PC-3 (cell line): ENCODE measurements around the gene C16orf95. TPM values are rescaled to one million over a fixed set of nuclear protein-coding genes. Genes with fewer than 3 reads are reported as not detected.

Experiments
- ATAC-seq: fragments of 200-7000 bp; cut with Tn5 transposase; 2 replicates; pipeline ENCODE4 v1.9.1; 2020; ENCODE audit warnings: mild to moderate bottlenecking, moderate library complexity
- BruUV-seq: library from RNA; stranded (reverse); fragments of 400-500 nt; replicated peaks from 2 replicates; lab custom pipeline; 2021; lab: Mats Ljungman, UMichigan
- CTCF ChIA-PET: fragments of 300-600 bp; sonication (Branson Sonifier 250); formaldehyde crosslinking; loops from one replicate; lab custom pipeline; 2022; ENCODE audit warnings: antibody characterized with exemption; lab: Charles Lee
- POLR2A ChIA-PET: fragments of 300-600 bp; sonication (Branson Sonifier 250); formaldehyde crosslinking; loops from one replicate; lab custom pipeline; 2022; ENCODE audit warnings: antibody characterized with exemption; ENCODE audit not compliant: unreplicated experiment; lab: Charles Lee
- DNase-seq: peaks from one replicate; pipeline ENCODE4 v3.0.0-alpha.2; 2015
- H2AFZ ChIP-seq: fragments of 300-600 bp; sonication (generic); 2 replicates; pipeline ENCODE4 v1.6.0; 2016; ENCODE audit warnings: antibody characterized with exemption, low read length
- H3F3A ChIP-seq: fragments of 300-600 bp; sonication (generic); one replicate; pipeline ENCODE4 v1.6.0; 2017; ENCODE audit warnings: antibody characterized with exemption, low read length, control low read depth, mild to moderate bottlenecking; ENCODE audit not compliant: unreplicated experiment
- H3K27ac ChIP-seq: fragments of 300-600 bp; sonication (generic); 2 replicates; pipeline ENCODE4 v1.5.1; 2016; ENCODE audit warnings: mild to moderate bottlenecking, low read length
- H3K27me3 ChIP-seq: fragments of 300-600 bp; sonication (generic); 2 replicates; pipeline ENCODE4 v1.6.1; 2016; ENCODE audit warnings: low read length, mixed read lengths
- H3K36me3 ChIP-seq: fragments of 300-600 bp; sonication (generic); 2 replicates; pipeline ENCODE4 v1.6.1; 2016; ENCODE audit warnings: low read depth, mixed run types, low read length, mixed read lengths
- H3K4me1 ChIP-seq: fragments of 300-600 bp; sonication (generic); 2 replicates; pipeline ENCODE4 v1.5.1; 2016; ENCODE audit warnings: low read length; ENCODE audit not compliant: insufficient read depth
- H3K4me2 ChIP-seq: fragments of 300-600 bp; sonication (generic); 2 replicates; pipeline ENCODE4 v1.6.0; 2016; ENCODE audit warnings: low read length
- H3K4me3 ChIP-seq: fragments of 300-600 bp; sonication (generic); 2 replicates; pipeline ENCODE4 v1.5.1; 2016; ENCODE audit warnings: mild to moderate bottlenecking, low read length, mixed read lengths
- H3K79me2 ChIP-seq: fragments of 300-600 bp; sonication (generic); 2 replicates; pipeline ENCODE4 v1.6.1; 2017; ENCODE audit warnings: low read length, mixed read lengths
- H3K9ac ChIP-seq: fragments of 300-600 bp; sonication (generic); 2 replicates; pipeline ENCODE4 v1.6.0; 2016; ENCODE audit warnings: mild to moderate bottlenecking, low read length
- H3K9me2 ChIP-seq: fragments of 300-600 bp; sonication (generic); replicated peaks from 2 replicates; pipeline ENCODE4 v1.6.1; 2016; ENCODE audit warnings: mixed run types, low read length, mixed read lengths
- H3K9me3 ChIP-seq: fragments of 300-600 bp; sonication (generic); 2 replicates; pipeline ENCODE4 v1.6.1; 2016; ENCODE audit warnings: low read length, mixed read lengths
- H4K20me1 ChIP-seq: fragments of 300-600 bp; sonication (generic); 2 replicates; pipeline ENCODE4 v1.6.1; 2016; ENCODE audit warnings: low read length, mixed read lengths
- EZH2 ChIP-seq: fragments of 300-600 bp; sonication (generic); IDR thresholded peaks from one replicate; pipeline ENCODE4 v1.6.1; 2017; ENCODE audit warnings: antibody characterized with exemption, mild to moderate bottlenecking, low read length; ENCODE audit not compliant: unreplicated experiment
- EZH2phosphoT487 ChIP-seq: fragments of 300-600 bp; sonication (generic); IDR thresholded peaks from 2 replicates; pipeline ENCODE4 v1.6.1; 2018; ENCODE audit warnings: mild to moderate bottlenecking, antibody characterized with exemption, low read length, borderline replicate concordance
- intact Hi-C: fragments of 100-400 bp; cut with micrococcal nuclease; formaldehyde crosslinking; loops from 2 replicates; pipeline ENCODE4 v1.9.0; 2023
- total RNA-seq: library from RNA; depleted of rRNA; stranded (reverse); fragments of >200 nt; gene quantifications from 2 replicates; pipeline ENCODE4 v1.2.3, GENCODE V29; 2014
- TF ChIP-seq, protein P1 (sequence below): fragments of 300-600 bp; sonication (generic); conservative IDR thresholded peaks from 2 replicates; pipeline ENCODE4 v1.5.1; 2017; ENCODE audit warnings: antibody characterized with exemption, low read depth, mild to moderate bottlenecking, low read length

C16orf95 gene
- total RNA-seq, 1 experiment from 2014 or later, result 2.4 TPM

DNA sequence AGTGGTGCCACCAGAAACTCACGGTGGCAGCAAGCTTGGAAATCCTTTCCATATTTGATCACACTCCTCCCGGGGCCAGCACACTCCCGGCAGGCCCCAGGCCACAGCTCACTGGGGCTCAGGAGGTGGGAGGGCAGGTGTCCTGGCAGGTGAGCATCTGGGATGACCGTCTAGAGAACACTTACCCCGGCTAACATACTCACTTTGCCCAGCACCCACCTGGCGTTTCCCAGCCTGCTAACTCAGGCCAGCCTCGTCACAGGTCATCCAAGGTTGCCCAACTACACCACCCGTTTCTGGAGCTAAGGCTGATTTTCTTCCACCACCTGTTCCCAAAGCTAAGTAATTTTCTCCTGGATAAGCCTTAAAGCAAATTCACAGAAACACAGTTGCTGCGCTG, 41.5 kb upstream of the C16orf95 start:
- intact Hi-C loops, result no loop called here
- Histone ChIP-seq H3F3A (no peaks in the 10 kb centered on the region), H3K4me3 (no peak overlapping the region), H3K9me2 (no peaks in the 10 kb centered on the region), H3K4me1 (no peaks in the 10 kb centered on the region), H3K4me2 (no peak overlapping the region), H3K27me3 (no peaks in the 10 kb centered on the region), H3K36me3 (no peaks in the 10 kb centered on the region; the same call in 1 of the 2 replicates), H3K9me3 (no peaks in the 10 kb centered on the region), H4K20me1 (no peaks in the 10 kb centered on the region), H3K79me2 (no peaks in the 10 kb centered on the region), H3K9ac (no peak overlapping the region), H3K27ac (no peak overlapping the region), H2AFZ (no peak overlapping the region)
- TF ChIP-seq, protein P1, sequence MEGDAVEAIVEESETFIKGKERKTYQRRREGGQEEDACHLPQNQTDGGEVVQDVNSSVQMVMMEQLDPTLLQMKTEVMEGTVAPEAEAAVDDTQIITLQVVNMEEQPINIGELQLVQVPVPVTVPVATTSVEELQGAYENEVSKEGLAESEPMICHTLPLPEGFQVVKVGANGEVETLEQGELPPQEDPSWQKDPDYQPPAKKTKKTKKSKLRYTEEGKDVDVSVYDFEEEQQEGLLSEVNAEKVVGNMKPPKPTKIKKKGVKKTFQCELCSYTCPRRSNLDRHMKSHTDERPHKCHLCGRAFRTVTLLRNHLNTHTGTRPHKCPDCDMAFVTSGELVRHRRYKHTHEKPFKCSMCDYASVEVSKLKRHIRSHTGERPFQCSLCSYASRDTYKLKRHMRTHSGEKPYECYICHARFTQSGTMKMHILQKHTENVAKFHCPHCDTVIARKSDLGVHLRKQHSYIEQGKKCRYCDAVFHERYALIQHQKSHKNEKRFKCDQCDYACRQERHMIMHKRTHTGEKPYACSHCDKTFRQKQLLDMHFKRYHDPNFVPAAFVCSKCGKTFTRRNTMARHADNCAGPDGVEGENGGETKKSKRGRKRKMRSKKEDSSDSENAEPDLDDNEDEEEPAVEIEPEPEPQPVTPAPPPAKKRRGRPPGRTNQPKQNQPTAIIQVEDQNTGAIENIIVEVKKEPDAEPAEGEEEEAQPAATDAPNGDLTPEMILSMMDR, result no peak
- TF ChIP-seq EZH2, result no peak
- no peak for TF ChIP-seq EZH2phosphoT487
- CTCF ChIA-PET, result no interaction called here
- no peak for DNase-seq
- POLR2A ChIA-PET, result no interaction called here
- BruUV-seq, result no TSS peak
- ATAC-seq, result no peak

DNA sequence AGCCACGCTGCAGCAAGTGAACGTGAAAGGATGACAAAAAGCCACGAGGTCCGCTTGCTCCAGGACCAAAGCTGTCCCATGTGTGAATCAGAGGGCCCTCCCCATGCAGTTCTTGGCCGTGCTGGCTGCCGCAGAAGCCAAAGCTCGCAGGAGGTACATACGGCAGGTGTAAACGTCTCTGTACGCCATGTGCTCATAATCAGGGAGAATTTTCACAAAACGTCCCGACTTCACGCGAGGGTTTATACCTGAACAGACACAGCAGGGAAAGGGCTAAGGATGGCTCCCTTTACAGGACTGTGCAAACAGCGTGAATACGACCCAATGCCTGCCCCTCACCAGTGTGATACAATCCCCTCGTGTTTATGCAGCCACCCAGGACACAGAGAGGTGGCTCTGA, 41.1 kb upstream of the C16orf95 start:
- Histone ChIP-seq H3K27me3 (no peaks in the 10 kb centered on the region), H3F3A (no peaks in the 10 kb centered on the region), H2AFZ (no peak overlapping the region), H3K4me3 (no peak overlapping the region), H3K36me3 (no peaks in the 10 kb centered on the region; the same call in 1 of the 2 replicates), H3K9me2 (no peaks in the 10 kb centered on the region), H3K4me2 (no peak overlapping the region), H3K4me1 (no peaks in the 10 kb centered on the region), H3K9me3 (no peaks in the 10 kb centered on the region), H3K27ac (no peak overlapping the region), H4K20me1 (no peaks in the 10 kb centered on the region), H3K9ac (no peak overlapping the region), H3K79me2 (no peaks in the 10 kb centered on the region)
- BruUV-seq, result no TSS peak
- DNase-seq, result no peak
- TF ChIP-seq, protein P1, result no peak
- TF ChIP-seq EZH2, result no peak
- no peak for TF ChIP-seq EZH2phosphoT487
- POLR2A ChIA-PET, result no interaction called here
- intact Hi-C loops, result no loop called here
- CTCF ChIA-PET, result no interaction called here
- ATAC-seq, result no peak

DNA sequence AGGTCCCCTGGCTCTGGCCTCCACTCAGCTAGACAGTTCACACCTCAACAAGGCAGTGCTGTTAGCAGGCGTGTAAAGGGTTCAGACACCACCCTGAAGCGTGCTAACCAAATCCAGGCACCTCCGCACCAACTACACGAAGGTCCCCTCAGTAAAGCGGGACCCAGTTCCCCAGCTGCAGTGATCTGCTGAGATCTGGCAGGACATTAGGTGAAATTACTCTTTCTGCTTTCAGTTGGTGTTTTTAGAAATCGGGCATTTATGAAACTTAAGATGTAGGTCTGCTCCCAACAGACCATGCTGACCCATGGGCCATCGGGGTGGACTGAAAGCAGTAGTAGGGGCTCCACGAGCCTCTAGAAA, 39.3 kb upstream of the C16orf95 start:
- no peak for TF ChIP-seq EZH2
- no peak for TF ChIP-seq EZH2phosphoT487
- TF ChIP-seq, protein P1, result no peak

More for the DNA sequence above, 39.3 kb upstream of the C16orf95 start:
- H3K9me2 ChIP-seq, result no peaks in the 10 kb centered on the region
- H3K27me3 ChIP-seq, result no peaks in the 10 kb centered on the region
- H3F3A ChIP-seq, result no peaks in the 10 kb centered on the region
- H3K36me3 ChIP-seq, result no peaks in the 10 kb centered on the region; the same call in 1 of the 2 replicates
- no peak overlapping the region for H3K4me2 ChIP-seq
- no peak for ATAC-seq
- H3K4me3 ChIP-seq, result no peak overlapping the region
- no TSS peak for BruUV-seq
- H3K4me1 ChIP-seq, result no peaks in the 10 kb centered on the region
- H3K27ac ChIP-seq, result no peak overlapping the region
- no peaks in the 10 kb centered on the region for H3K79me2 ChIP-seq
- H2AFZ ChIP-seq, result no peak overlapping the region
- intact Hi-C loops, result no loop called here
- POLR2A ChIA-PET, result interaction anchor here (0.6 kb wide), 1 partner anchor 39 kb away, joined by 5 read pairs; the partner anchor contains the start of gene C16orf95
- no peak overlapping the region for H3K9ac ChIP-seq
- CTCF ChIA-PET, result no interaction called here
- DNase-seq, result no peak
- no peaks in the 10 kb centered on the region for H4K20me1 ChIP-seq
- H3K9me3 ChIP-seq, result no peaks in the 10 kb centered on the region
